ENCODE measurements around the gene GUCA2B. TPM values are rescaled to one million over a fixed set of nuclear protein-coding genes. Genes with fewer than 3 reads are reported as not detected.

Gene GUCA2B
- total RNA-seq, 1 experiment from 2014 or later = not detected

- Histone ChIP-seq H2BK120ac (ENCODE audit: low read depth, low read length, poor library complexity, severe bottlenecking) (no peak overlapping the region), H2BK15ac (ENCODE audit: low read depth, low read length) (no peak overlapping the region), H3K27me3 (ENCODE audit: insufficient read depth, low read length) (no peaks in the 10 kb centered on the region), H2BK12ac (ENCODE audit: insufficient read length, low read depth, low read length) (no peak overlapping the region), H2AK5ac (ENCODE audit: insufficient read length, low read length) (no peak overlapping the region), H3K79me2 (ENCODE audit: insufficient read depth, low read length) (no peaks in the 10 kb centered on the region), H3K4ac (ENCODE audit: low read depth, low read length) (no peak overlapping the region), H3K4me2 (ENCODE audit: insufficient read depth, insufficient read length, low read length) (no peak overlapping the region), H3K9ac (ENCODE audit: extremely low read depth, insufficient read length, low read length) (no peak overlapping the region), H3K23ac (ENCODE audit: insufficient read length, low read depth, low read length) (no peak overlapping the region), H3K18ac (ENCODE audit: insufficient read length, low read depth, low read length) (no peak overlapping the region), H4K20me1 (ENCODE audit: control insufficient read depth, insufficient read depth, insufficient read length) (no peaks in the 10 kb centered on the region), H3K9me3 (ENCODE audit: control insufficient read depth, low read depth, low read length) (no peaks in the 10 kb centered on the region), H3K4me1 (ENCODE audit: insufficient read depth, low read length) (no peaks in the 10 kb centered on the region), H3T11ph (ENCODE audit: low read length) (no peak overlapping the region), H4K5ac (ENCODE audit: insufficient read length, low read depth, low read length) (no peak overlapping the region), H2BK20ac (ENCODE audit: low read depth, low read length, poor library complexity, severe bottlenecking) (no peak overlapping the region), H3K27ac (ENCODE audit: insufficient read length, low read depth, low read length) (no peak overlapping the region), H3K56ac (ENCODE audit: insufficient read length, low read depth, low read length) (no peak overlapping the region), H3K79me1 (ENCODE audit: insufficient read depth, low read depth, low read length, poor library complexity, severe bottlenecking) (no peaks in the 10 kb centered on the region), H4K8ac (replicated peaks; ENCODE audit: insufficient read length, low read depth, low read length) (no peak overlapping the region), H3K23me2 (ENCODE audit: insufficient read length, low read depth, low read length, poor library complexity, severe bottlenecking) (no peaks in the 10 kb centered on the region), H2AFZ (ENCODE audit: low read length) (no peak overlapping the region), H3K14ac (ENCODE audit: insufficient read depth, low read length) (no peak overlapping the region), H2BK5ac (ENCODE audit: insufficient read length, low read length) (no peak overlapping the region), H4K91ac (ENCODE audit: insufficient read length, low read depth, low read length) (no peak overlapping the region)
- TF ChIP-seq CTCF (conservative IDR thresholded peaks at IDR 0.05) = no peak
- H3K9me3 Mint-ChIP-seq = no peaks in the 10 kb centered on the region
- H3K4me1 Mint-ChIP-seq = no peaks in the 10 kb centered on the region
- peaks cover 12% of the 10 kb centered on the region for H3K27me3 Mint-ChIP-seq (ENCODE audit: low read depth)
- H3K27ac Mint-ChIP-seq = no peak overlapping the region
- no peak for DNase-seq
- no peak overlapping the region for H3K4me3 Mint-ChIP-seq
- no CpG with 5 or more reads among the region's 1 CpG for WGBS (ENCODE audit: extremely low coverage, insufficient read length, low lambda C conversion rate)
- no peaks in the 10 kb centered on the region for H3K36me3 Mint-ChIP-seq (ENCODE audit: insufficient read depth in 1 of 3, low read depth in 3 of 3)
Measured at GRCh38 chr1:42148166-42148565, 5.0 kb upstream of the GUCA2B start.
